Ovary (tissue), 3 donors: ENCODE data around the gene ENOX1.

Experiments
- EP300 ChIP-seq: sonication (generic); formaldehyde crosslinking; IDR thresholded peaks from one replicate; pipeline ENCODE4 v1.6.1; 2017; ENCODE audit warnings: antibody characterized with exemption
- POLR2A ChIP-seq: fragments of 450-650 bp; IDR thresholded peaks from one replicate; pipeline ENCODE4 v1.6.1; 2017; ENCODE audit warnings: antibody characterized with exemption, mild to moderate bottlenecking, moderate library complexity
- TF ChIP-seq, protein P1 (sequence below), 3 donors: fragments of 450-650 bp in 2 of 3; fragments of 200-600 bp in 1 of 3; IDR thresholded peaks; one replicate each; pipeline versions ENCODE4 v1.5.1 to v1.8.0; 2016 to 2022; ENCODE audit warnings: antibody characterized with exemption in 3 of 3, mild to moderate bottlenecking in 1 of 3
- donor health status: DM: no; HTN: no; CAD: no.

GRCh38 chr13:43489233-43489632, 297.5 kb downstream of the ENOX1 start:
- TF ChIP-seq, protein P1, sequence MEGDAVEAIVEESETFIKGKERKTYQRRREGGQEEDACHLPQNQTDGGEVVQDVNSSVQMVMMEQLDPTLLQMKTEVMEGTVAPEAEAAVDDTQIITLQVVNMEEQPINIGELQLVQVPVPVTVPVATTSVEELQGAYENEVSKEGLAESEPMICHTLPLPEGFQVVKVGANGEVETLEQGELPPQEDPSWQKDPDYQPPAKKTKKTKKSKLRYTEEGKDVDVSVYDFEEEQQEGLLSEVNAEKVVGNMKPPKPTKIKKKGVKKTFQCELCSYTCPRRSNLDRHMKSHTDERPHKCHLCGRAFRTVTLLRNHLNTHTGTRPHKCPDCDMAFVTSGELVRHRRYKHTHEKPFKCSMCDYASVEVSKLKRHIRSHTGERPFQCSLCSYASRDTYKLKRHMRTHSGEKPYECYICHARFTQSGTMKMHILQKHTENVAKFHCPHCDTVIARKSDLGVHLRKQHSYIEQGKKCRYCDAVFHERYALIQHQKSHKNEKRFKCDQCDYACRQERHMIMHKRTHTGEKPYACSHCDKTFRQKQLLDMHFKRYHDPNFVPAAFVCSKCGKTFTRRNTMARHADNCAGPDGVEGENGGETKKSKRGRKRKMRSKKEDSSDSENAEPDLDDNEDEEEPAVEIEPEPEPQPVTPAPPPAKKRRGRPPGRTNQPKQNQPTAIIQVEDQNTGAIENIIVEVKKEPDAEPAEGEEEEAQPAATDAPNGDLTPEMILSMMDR (IDR thresholded peaks at IDR 0.05) = no peak
- no peak for TF ChIP-seq EP300
- TF ChIP-seq POLR2A = no peak
